ENCODE data around the gene ING5.

DNA sequence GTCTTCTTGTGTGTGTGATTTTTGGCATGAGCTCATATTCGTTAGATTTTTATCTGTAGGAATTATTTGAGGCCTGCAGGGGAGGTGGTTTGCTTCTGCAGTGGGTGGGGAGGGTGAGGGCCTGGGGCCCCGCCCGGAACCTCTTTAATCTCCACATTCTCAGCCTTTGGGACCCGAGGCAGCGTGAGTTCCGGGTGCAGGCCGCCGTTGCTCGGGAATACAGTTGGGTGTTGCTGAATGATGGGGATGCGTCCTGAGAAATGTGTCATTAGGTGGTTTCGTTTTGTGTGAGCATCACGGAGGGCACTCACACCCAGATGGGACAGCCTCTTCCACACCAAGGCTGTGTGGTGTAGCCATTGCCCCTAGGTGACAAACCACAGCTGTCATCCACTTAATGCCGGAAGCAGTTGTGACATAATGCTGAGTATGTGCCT lies 61.1 kb downstream of the ING5 start:
- TF ChIP-seq CTCF (IDR thresholded peaks at IDR 0.05; ENCODE audit: insufficient read depth, low read length), result no peak
- TF ChIP-seq POLR2AphosphoS5 (IDR thresholded peaks at IDR 0.05; ENCODE audit: low read depth), result no peak
- TF ChIP-seq, protein P1, sequence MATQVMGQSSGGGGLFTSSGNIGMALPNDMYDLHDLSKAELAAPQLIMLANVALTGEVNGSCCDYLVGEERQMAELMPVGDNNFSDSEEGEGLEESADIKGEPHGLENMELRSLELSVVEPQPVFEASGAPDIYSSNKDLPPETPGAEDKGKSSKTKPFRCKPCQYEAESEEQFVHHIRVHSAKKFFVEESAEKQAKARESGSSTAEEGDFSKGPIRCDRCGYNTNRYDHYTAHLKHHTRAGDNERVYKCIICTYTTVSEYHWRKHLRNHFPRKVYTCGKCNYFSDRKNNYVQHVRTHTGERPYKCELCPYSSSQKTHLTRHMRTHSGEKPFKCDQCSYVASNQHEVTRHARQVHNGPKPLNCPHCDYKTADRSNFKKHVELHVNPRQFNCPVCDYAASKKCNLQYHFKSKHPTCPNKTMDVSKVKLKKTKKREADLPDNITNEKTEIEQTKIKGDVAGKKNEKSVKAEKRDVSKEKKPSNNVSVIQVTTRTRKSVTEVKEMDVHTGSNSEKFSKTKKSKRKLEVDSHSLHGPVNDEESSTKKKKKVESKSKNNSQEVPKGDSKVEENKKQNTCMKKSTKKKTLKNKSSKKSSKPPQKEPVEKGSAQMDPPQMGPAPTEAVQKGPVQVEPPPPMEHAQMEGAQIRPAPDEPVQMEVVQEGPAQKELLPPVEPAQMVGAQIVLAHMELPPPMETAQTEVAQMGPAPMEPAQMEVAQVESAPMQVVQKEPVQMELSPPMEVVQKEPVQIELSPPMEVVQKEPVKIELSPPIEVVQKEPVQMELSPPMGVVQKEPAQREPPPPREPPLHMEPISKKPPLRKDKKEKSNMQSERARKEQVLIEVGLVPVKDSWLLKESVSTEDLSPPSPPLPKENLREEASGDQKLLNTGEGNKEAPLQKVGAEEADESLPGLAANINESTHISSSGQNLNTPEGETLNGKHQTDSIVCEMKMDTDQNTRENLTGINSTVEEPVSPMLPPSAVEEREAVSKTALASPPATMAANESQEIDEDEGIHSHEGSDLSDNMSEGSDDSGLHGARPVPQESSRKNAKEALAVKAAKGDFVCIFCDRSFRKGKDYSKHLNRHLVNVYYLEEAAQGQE (IDR thresholded peaks at IDR 0.05; ENCODE audit: insufficient replicate concordance, low read depth), result no peak
- TF ChIP-seq GABPA (IDR thresholded peaks at IDR 0.05; ENCODE audit: low read depth), result no peak

Data from HL-60 (cell line).